Ramos (cell line): ENCODE results near the gene PLS3.
"Not testable (repeated sequence)": the region's sequence is repeated elsewhere in the genome, so short reads cannot be mapped to it uniquely, and the experiment has no call there.

Source experiments
- in situ Hi-C: fragments of 300-500 bp; cut with MboI; formaldehyde crosslinking; loops from one replicate; pipeline ENCODE4 v1.14.3; 2022; ENCODE audit warnings: low sequenced_read_pairs; ENCODE audit not compliant: unreplicated experiment

Gene PLS3

DNA sequence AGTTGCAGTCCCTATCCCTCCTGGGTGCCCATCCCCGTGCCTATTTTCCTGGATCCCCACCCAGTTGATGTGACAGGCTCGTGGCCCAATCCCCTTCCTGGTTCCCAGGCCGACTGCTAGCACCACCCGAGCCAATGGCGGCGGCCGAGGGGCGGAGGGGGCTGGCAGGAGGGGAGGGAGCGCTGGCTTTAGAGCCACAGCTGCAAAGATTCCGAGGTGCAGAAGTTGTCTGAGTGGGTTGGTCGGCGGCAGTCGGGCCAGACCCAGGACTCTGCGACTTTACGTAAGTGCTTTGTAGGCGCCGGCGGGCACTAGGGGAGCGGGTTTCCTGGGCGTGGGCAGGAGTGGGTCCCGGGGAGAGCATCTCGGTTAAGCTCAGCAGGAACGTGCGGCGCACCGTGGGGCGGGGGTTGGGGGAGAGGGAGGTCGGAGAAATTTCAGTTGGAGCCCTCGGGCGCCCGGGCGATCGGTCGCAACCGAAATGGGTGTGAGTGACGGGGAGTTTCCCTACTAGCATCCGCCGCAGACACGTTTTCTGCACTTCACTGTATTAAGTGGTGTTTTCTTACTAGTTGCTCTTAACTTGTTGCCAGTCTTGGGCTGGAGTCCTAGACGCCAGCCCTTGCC is at the start of gene PLS3:
Gene PLS3 (plus strand): TSS at position 197 of the 627 bp plus-strand sequence. CDS start 49,077 bp downstream, outside the sequence.
- in situ Hi-C loops, result no loop called here

GRCh38 chrX:115518113-115518512 is 42.9 kb upstream of the PLS3 start:
- in situ Hi-C loops, result no loop called here

GRCh38 chrX:115521741-115522140 is 39.2 kb upstream of the PLS3 start:
- in situ Hi-C loops, result no loop called here

GRCh38 chrX:115522952-115523351 is 38.0 kb upstream of the PLS3 start:
- in situ Hi-C loops, result no loop called here

DNA sequence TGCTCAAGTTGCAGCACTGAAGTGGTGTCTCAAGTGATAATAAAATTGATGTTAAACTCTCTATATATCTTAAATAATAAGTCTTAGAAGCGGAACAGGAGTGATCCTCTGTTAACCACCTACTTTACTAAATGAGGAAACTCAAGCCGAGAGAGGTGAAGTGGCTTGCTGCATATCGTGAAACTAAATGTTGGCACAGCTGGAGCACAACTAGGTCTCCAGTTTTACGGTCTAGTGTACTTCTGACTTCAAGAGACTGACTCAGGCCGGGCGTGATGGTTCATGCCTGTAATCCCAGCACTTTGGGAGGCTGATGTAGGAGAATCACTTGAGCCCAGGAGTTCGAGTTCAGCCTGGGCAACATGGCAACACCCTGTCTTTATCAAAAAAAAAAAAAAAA is 35.5 kb upstream of the PLS3 start:
- in situ Hi-C loops, result no loop called here

DNA sequence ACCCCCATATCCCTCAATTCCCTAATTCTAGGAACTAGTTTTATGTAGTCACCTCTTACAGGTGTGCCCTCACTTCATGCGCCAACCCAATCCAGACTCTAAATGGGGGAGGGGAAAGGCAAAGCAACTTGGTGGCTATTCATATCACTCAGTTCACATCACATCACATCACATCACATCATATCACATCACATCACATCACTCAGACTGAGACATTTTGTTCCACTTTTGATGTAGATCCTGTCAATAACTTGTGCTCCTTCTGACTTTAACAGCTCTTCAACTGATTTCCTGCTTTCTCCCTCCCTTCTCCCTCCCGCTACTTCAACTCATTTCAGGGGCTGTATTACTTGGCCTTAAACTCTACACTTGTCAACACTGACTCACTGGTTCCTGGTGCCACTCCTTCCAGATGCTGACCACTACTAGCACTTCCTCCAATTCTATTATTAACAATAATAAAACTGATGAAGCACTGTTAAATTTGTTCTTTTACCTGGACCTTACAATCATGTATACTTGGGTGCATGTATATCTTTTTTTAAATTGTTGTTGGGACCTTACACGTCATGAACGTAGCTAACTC is 29.1 kb upstream of the PLS3 start:
- in situ Hi-C loops, result no loop called here

- in situ Hi-C loops, result no loop called here
Measured at GRCh38 chrX:115533485-115533884, 27.5 kb upstream of the PLS3 start.

- in situ Hi-C loops, result no loop called here
Measured at GRCh38 chrX:115534383-115534782, 26.6 kb upstream of the PLS3 start.

- in situ Hi-C loops, result no loop called here
Measured at GRCh38 chrX:115535421-115535820, 25.6 kb upstream of the PLS3 start.

GRCh38 chrX:115535844-115536243 is 25.1 kb upstream of the PLS3 start:
- in situ Hi-C loops, result no loop called here

- in situ Hi-C loops, result no loop called here
Measured at GRCh38 chrX:115539841-115540240, 21.1 kb upstream of the PLS3 start.

DNA sequence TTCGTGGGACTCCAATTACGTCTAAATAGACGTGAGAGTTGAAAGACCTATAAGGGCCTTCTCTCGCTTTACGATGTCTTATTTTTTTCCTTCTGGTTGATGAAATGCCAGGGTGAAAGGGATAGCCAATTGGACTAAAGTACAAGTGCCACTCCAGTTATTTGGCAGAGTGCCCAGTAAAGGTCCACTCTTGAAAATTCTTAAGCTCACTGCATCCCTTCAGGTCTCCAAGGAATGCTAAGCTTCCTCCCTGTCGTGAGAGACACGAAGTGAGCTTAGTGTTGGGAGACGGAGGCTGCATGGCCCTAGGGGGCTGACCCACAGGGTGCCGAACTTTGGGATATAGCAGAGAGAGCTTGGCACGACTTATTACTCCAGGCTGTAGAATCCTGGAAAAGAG is 19.9 kb upstream of the PLS3 start:
- in situ Hi-C loops, result not testable (repeated sequence)

GRCh38 chrX:115547448-115547847 is 13.5 kb upstream of the PLS3 start:
- in situ Hi-C loops, result no loop called here

DNA sequence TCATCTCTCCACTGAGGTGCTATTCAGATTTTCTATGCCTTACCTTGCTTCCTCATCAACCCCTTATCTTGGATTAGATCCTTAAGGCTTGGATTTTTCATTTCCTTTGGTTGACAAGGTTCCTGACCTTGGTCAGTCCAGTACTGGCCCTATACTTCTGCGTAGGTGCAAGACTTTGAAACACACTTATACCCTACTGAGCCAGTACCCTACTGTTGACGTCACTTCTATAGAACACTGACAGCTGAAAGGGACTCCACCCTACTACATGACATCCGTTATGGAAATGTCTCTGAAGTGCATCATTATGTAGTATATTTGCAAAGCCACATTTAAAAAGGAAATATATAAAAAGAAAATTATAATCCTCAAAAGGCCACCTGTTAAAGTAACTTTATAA is 12.0 kb upstream of the PLS3 start:
- in situ Hi-C loops, result no loop called here

DNA sequence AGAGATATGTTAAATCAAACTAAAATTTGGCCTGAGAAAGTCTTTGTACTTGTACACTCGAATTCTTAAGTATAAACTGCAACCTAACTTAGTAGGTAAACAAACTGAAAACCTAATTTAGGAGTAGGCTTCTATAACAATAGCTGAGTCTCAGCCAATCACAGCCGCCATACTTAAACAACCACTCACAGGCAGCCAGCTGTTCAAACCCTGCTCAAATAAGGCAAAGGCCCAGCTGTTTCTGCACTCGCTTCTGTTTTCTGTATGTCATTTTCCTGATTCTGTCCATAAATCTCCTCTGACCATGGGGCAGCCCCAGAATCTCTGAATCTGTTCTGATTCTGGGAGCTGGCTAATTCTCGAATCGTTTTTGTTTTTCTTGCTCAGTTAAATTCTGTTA is 7.8 kb upstream of the PLS3 start:
- in situ Hi-C loops, result no loop called here

DNA sequence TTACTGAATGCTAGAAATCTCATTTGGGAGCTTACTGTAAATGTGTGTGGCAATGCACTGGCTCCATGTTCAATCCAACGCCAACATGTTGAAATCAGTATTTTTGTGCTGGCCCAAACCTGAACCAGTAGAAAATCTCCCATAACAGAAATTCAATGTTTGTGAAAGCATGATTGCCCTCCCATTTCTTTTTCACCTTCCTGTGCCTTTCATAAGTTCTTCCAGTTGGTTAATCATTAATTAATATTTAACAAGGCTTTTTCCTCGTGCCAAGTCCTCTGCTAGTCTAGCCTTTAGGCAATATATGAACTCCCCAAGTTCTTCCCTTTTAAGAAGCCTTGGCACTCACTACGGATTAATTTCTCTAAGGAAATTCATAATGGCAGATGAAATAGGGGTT is 1.3 kb upstream of the PLS3 start:
- in situ Hi-C loops, result no loop called here

- in situ Hi-C loops, result no loop called here
Measured at GRCh38 chrX:115560211-115560977, 580 bp upstream of the PLS3 start.

- in situ Hi-C loops, result no loop called here
Measured at GRCh38 chrX:115561605-115562479, 868 bp downstream of the PLS3 start.

DNA sequence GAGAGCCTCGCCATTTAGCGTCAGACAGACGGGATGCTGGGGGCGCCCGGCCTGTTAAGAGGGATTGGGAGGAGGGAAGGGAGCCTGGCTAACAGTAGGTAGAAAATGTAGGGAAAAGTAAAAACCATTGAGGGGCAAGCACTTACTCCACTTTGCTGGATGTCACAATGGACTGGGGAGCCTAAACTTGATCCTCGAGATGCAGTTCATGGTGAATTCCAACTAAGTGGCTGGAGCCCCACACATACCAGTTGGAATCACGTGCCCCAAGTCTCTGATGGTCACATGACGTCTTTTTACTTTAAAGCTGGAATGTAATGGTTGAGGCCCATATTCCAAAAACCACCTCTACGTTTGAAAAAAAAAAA is 1.5 kb downstream of the PLS3 start:
- in situ Hi-C loops, result no loop called here

GRCh38 chrX:115563633-115564162 is 2.7 kb downstream of the PLS3 start:
- in situ Hi-C loops, result no loop called here
